OCI-LY7 (cell line): ENCODE results near the gene CTSV.
"Not testable (repeated sequence)": the region's sequence is repeated elsewhere in the genome, so short reads cannot be mapped to it uniquely, and the experiment has no call there.

ENCODE experiments used
- EZH2phosphoT487 ChIP-seq: fragments of 200-600 bp; sonication (generic); IDR thresholded peaks from 2 replicates; pipeline ENCODE4 v1.6.1; 2018; ENCODE audit warnings: low read depth, borderline replicate concordance, mild to moderate bottlenecking, mixed run types, antibody characterized with exemption, low read length, moderate library complexity, mixed read lengths
- TF ChIP-seq, protein P1 (sequence below): fragments of 200-600 bp; sonication (generic); conservative IDR thresholded peaks from 2 replicates; pipeline ENCODE4 v1.5.1; 2014; ENCODE audit warnings: mild to moderate bottlenecking, antibody characterized with exemption, low read length, moderate library complexity, mixed read lengths

DNA sequence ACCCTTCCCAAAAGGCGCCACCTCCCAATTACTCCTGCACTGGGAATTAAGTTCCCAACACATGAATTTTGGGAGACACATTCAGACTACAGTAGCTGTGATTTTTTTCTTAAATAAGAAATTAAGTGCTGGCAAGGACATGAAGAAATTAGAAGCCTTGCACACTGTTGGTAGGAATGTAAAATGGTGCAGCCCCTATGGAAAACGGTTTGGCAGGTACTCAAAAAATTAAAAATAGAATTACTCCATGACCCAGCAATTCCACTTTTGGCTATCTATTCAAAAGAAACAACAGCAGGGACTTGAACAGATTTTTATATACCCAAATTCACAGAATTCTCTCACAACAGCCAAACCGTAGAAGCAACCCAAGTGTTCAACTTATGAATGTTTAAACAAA lies 54.8 kb downstream of the CTSV start:
- TF ChIP-seq, protein P1, sequence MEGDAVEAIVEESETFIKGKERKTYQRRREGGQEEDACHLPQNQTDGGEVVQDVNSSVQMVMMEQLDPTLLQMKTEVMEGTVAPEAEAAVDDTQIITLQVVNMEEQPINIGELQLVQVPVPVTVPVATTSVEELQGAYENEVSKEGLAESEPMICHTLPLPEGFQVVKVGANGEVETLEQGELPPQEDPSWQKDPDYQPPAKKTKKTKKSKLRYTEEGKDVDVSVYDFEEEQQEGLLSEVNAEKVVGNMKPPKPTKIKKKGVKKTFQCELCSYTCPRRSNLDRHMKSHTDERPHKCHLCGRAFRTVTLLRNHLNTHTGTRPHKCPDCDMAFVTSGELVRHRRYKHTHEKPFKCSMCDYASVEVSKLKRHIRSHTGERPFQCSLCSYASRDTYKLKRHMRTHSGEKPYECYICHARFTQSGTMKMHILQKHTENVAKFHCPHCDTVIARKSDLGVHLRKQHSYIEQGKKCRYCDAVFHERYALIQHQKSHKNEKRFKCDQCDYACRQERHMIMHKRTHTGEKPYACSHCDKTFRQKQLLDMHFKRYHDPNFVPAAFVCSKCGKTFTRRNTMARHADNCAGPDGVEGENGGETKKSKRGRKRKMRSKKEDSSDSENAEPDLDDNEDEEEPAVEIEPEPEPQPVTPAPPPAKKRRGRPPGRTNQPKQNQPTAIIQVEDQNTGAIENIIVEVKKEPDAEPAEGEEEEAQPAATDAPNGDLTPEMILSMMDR, result not testable (repeated sequence)
- TF ChIP-seq EZH2phosphoT487, result not testable (repeated sequence)
